ENCODE data around the gene HSF2BP. TPM values are rescaled to one million over a fixed set of nuclear protein-coding genes. Genes with fewer than 3 reads are reported as not detected.

The HSF2BP gene
- total RNA-seq, 1 experiment from 2014 or later: 1.5 TPM

- Histone ChIP-seq H3K4me1 (ENCODE audit: insufficient read depth, low read length) (no peaks in the 10 kb centered on the region), H3K14ac (ENCODE audit: insufficient read depth, low read length) (no peak overlapping the region), H3K23ac (ENCODE audit: insufficient read length, low read depth, low read length) (no peak overlapping the region), H3K56ac (ENCODE audit: insufficient read length, low read depth, low read length) (no peak overlapping the region), H3K27me3 (ENCODE audit: insufficient read depth, low read length) (no peaks in the 10 kb centered on the region), H4K20me1 (ENCODE audit: control insufficient read depth, insufficient read depth, insufficient read length) (no peaks in the 10 kb centered on the region), H3K4ac (ENCODE audit: low read depth, low read length) (no peak overlapping the region), H3K27ac (ENCODE audit: insufficient read length, low read depth, low read length) (no peak overlapping the region), H2BK120ac (ENCODE audit: low read depth, low read length, poor library complexity, severe bottlenecking) (no peak overlapping the region), H3T11ph (ENCODE audit: low read length) (no peak overlapping the region), H3K4me2 (ENCODE audit: insufficient read depth, insufficient read length, low read length) (no peak overlapping the region), H3K79me2 (ENCODE audit: insufficient read depth, low read length) (peaks cover 46% of the 10 kb centered on the region; the same call in 1 of the 2 replicates), H2BK5ac (ENCODE audit: insufficient read length, low read length) (no peak overlapping the region), H2AK5ac (ENCODE audit: insufficient read length, low read length) (no peak overlapping the region), H3K79me1 (ENCODE audit: insufficient read depth, low read depth, low read length, poor library complexity, severe bottlenecking) (no peaks in the 10 kb centered on the region), H2BK15ac (ENCODE audit: low read depth, low read length) (no peak overlapping the region), H4K5ac (ENCODE audit: insufficient read length, low read depth, low read length) (no peak overlapping the region), H2BK12ac (ENCODE audit: insufficient read length, low read depth, low read length) (no peak overlapping the region), H2BK20ac (ENCODE audit: low read depth, low read length, poor library complexity, severe bottlenecking) (no peak overlapping the region), H2AFZ (ENCODE audit: low read length) (no peak overlapping the region), H4K8ac (replicated peaks; ENCODE audit: insufficient read length, low read depth, low read length) (no peak overlapping the region), H3K9me3 (ENCODE audit: control insufficient read depth, low read depth, low read length) (no peaks in the 10 kb centered on the region), H3K9ac (ENCODE audit: extremely low read depth, insufficient read length, low read length) (no peak overlapping the region), H3K23me2 (ENCODE audit: insufficient read length, low read depth, low read length, poor library complexity, severe bottlenecking) (no peaks in the 10 kb centered on the region), H4K91ac (ENCODE audit: insufficient read length, low read depth, low read length) (no peak overlapping the region), H3K18ac (ENCODE audit: insufficient read length, low read depth, low read length) (no peak overlapping the region)
- no peak for DNase-seq
- Mint-ChIP-seq H3K4me1 (peaks cover 10 to 20% of the 10 kb centered on the region in 2 experiments), H3K27me3 (ENCODE audit: low read depth) (no peaks in the 10 kb centered on the region), H3K4me3 (no peak overlapping the region), H3K36me3 (ENCODE audit: insufficient read depth in 1 of 3, low read depth in 3 of 3) (peaks cover 58 to 76% (median 62%) of the 10 kb centered on the region in 3 experiments), H3K27ac (no peak overlapping the region; a peak in 1 of 7 replicates), H3K9me3 (no peaks in the 10 kb centered on the region)
- WGBS (ENCODE audit: extremely low coverage, insufficient read length, low lambda C conversion rate): no CpG with 5 or more reads among the region's 4 CpGs
- TF ChIP-seq, protein P1, sequence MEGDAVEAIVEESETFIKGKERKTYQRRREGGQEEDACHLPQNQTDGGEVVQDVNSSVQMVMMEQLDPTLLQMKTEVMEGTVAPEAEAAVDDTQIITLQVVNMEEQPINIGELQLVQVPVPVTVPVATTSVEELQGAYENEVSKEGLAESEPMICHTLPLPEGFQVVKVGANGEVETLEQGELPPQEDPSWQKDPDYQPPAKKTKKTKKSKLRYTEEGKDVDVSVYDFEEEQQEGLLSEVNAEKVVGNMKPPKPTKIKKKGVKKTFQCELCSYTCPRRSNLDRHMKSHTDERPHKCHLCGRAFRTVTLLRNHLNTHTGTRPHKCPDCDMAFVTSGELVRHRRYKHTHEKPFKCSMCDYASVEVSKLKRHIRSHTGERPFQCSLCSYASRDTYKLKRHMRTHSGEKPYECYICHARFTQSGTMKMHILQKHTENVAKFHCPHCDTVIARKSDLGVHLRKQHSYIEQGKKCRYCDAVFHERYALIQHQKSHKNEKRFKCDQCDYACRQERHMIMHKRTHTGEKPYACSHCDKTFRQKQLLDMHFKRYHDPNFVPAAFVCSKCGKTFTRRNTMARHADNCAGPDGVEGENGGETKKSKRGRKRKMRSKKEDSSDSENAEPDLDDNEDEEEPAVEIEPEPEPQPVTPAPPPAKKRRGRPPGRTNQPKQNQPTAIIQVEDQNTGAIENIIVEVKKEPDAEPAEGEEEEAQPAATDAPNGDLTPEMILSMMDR (conservative IDR thresholded peaks at IDR 0.05): no peak
Observed at GRCh38 chr21:43665879-43666278, 6.6 kb upstream of the HSF2BP start.
